RWPE1 (cell line): ENCODE results near the gene SLC23A3.

Experiments
- CTCF ChIA-PET: fragments of 350-600 bp; sonication (Branson Sonifier 250); formaldehyde crosslinking; extraction: SDS; loops from one replicate; lab custom pipeline; 2021; lab: Yijun Ruan, JAX
- POLR2A ChIA-PET: fragments of 400-600 bp; formaldehyde crosslinking; extraction: SDS; loops from one replicate; lab custom pipeline; 2020; ENCODE audit warnings: antibody characterized with exemption; ENCODE audit not compliant: low non-redundant PET; lab: Yijun Ruan, JAX
- DNase-seq: peaks from one replicate; pipeline ENCODE4 v3.0.0; 2012; ENCODE audit warnings: low spot score
- H3K27ac ChIP-seq: fragments of 450-650 bp; 2 replicates; pipeline ENCODE4 v1.5.1; 2017
- TF ChIP-seq, protein P1 (sequence below): fragments of 450-650 bp; conservative IDR thresholded peaks from 2 replicates; pipeline ENCODE4 v1.5.1; 2017; ENCODE audit warnings: low read depth, mild to moderate bottlenecking

Gene SLC23A3

DNA sequence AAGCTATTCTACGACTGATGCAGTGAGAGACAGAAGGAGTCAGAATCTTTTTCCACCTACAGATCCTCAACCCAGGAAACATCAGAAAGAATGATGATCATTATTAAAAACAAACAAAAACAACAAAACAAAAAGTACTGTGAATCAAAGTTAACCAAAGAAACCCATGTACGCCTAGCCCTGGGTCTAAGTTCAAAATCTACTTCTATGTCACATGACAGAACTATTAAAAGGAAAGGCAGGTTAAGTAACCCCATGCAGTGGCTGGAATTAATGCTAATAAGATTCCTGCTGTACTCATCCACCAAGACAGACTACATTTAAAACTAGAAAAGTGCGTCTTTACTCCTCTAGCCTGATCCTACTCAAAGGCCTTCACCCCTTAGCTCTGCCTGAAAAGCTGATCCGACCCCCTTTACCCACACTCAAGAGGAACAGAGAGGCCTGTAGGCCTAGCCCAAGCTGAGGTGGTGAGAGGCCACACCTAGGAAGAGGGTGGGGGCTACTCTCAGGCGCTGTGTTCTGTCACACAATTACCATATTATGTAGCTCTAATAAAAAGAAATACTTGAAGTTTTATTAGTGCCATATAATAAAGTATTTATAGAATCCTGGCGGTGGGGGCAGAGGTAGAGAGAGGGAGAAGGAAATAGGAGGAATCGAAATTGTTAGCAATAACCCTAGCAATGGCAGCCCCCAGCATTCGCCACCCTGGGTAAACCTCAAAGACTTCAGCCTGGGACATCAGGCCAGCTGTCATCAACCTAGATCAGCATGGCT is 46.3 kb downstream of the SLC23A3 start:
- ChIA-PET CTCF (interaction anchor here (0.6 to 2.9 kb wide), 3 partner anchors 32 to 476 kb away, joined by 3 to 14 read pairs (median 5); no protein-coding TSS in a partner anchor), POLR2A (no interaction called here)
- H3K27ac ChIP-seq = no peak overlapping the region
- DNase-seq = no peak
- TF ChIP-seq, protein P1, sequence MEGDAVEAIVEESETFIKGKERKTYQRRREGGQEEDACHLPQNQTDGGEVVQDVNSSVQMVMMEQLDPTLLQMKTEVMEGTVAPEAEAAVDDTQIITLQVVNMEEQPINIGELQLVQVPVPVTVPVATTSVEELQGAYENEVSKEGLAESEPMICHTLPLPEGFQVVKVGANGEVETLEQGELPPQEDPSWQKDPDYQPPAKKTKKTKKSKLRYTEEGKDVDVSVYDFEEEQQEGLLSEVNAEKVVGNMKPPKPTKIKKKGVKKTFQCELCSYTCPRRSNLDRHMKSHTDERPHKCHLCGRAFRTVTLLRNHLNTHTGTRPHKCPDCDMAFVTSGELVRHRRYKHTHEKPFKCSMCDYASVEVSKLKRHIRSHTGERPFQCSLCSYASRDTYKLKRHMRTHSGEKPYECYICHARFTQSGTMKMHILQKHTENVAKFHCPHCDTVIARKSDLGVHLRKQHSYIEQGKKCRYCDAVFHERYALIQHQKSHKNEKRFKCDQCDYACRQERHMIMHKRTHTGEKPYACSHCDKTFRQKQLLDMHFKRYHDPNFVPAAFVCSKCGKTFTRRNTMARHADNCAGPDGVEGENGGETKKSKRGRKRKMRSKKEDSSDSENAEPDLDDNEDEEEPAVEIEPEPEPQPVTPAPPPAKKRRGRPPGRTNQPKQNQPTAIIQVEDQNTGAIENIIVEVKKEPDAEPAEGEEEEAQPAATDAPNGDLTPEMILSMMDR = no peak

DNA sequence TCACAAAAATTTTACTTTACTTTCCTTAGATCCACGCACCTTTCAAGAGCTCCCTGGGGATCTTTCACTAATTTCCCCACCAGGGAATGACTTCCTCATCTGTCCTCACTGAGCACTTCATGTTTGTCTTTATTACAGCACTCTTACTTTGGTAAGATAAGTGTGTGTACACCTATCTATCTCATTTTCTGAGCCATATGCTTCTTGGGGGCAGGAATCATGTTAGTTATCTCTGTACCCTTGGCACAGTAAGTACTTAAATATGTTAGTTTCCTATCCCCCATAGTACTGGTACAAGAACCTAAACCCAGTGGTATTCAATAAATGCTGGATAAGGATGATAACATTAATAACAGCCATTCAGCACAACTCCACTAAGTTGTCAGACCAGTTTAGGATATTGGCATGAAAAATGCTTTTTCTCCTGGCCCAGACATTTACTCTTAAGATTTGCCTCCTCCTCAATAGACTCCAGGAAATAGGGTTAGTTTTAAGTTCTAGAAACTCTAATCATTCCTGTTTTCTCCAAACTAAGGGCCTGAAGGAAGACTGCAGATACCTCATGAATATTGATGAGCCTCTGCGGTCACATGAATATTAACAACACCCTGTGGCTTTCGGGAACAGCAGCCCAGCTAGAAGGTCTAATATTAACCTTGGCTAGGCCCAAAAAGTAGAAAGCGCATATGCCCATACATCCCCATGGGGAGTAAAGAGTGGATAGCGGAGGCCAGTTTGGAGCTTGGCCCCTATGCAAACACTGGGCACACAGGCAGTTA is 47.4 kb downstream of the SLC23A3 start:
- no peak for DNase-seq
- POLR2A ChIA-PET = no interaction called here
- TF ChIP-seq, protein P1 = no peak
- CTCF ChIA-PET = interaction anchor here (0.6 to 2.9 kb wide), 6 partner anchors 31 to 142 kb away, joined by 3 to 14 read pairs (median 3); no protein-coding TSS in a partner anchor
- no peak overlapping the region for H3K27ac ChIP-seq

DNA sequence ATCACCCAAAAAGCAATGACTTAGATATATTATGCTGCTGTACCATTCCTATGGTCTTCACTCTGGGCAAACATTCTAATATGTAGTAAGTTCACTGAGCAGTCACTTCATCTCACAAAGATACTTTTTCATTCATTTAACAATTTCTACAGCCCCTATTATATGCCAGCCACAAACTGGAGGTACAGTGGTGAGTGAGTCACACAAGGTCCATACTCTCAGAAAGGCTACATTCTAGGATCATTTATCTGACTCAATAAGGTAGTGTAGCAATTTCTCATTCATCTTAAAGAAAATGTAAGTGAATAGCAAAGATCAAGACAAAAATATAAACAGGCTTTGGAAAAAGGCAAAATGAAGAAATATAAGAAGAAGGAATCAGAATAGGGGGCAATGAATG is 49.7 kb downstream of the SLC23A3 start:
- POLR2A ChIA-PET = no interaction called here
- TF ChIP-seq, protein P1 = no peak
- no peak overlapping the region for H3K27ac ChIP-seq

DNA sequence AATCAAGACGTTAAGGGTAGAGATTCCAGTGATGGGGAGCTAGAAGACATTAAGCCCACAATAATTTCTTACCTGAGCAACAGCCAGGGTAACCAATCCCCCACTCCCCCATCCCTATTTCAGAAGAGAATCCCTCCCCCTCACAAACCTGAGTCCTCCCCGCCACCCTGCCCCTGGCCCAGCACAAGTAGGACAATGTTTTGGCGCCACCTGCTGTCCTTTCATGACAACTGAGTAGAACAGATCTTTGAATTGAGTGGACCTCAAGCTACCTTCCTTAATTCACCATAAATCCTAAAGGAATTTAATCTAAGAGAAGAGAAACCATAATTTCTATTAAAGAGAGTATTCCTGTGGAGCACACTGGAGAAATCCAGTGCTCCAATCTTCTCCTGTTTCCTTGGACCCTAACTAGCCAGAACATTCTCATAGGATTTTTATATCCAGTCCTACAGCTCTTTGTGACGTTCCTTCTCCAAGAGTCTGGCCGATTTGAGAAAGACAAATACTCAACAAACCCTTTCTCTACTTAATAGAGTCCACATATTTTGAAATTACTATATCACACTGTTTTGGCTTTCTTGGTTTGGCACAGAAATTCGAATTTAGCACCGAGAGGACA is 50.3 kb downstream of the SLC23A3 start:
- ChIA-PET CTCF (interaction anchor here (0.5 to 3.1 kb wide), 33 partner anchors 9 to 325 kb away, joined by 3 to 34 read pairs (median 4); partner anchors contain the start of gene IHH), POLR2A (no interaction called here)
- TF ChIP-seq, protein P1 = peak; percentile 77
- H3K27ac ChIP-seq = no peak overlapping the region
- DNase-seq = peak; percentile 54

More for the DNA sequence above, 49.7 kb downstream of the SLC23A3 start:
- CTCF ChIA-PET = interaction anchor here (0.5 to 3.1 kb wide), 29 partner anchors 9 to 326 kb away, joined by 3 to 34 read pairs (median 5); partner anchors contain the start of gene IHH
- no peak for DNase-seq

DNA sequence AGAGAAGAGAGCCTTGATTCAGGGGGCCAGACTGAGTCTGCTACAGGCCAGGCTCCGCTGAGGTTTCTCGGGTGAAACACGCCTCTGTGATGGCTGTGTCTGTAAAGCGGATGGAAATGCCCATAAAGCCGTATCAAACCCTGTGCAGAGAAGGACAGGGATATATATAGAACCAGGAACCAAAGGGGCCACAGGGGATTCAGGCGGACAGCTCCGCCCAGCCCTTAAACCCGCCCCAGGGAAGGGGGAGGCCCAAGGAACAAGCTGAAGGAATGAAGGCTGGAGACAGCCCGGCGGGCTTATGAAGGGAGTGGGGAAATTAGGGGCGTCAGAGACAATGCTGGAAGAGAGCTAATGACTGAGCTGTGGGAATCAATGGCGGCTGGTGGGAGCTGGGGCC is 51.3 kb downstream of the SLC23A3 start:
- POLR2A ChIA-PET = no interaction called here

More for the DNA sequence above, 51.3 kb downstream of the SLC23A3 start:
- TF ChIP-seq, protein P1 = no peak
- no peak for DNase-seq
- no peak overlapping the region for H3K27ac ChIP-seq
- CTCF ChIA-PET = interaction anchor here (0.6 to 3.1 kb wide), 7 partner anchors 15 to 198 kb away, joined by 3 to 34 read pairs (median 5); no protein-coding TSS in a partner anchor
